Measurements from ENCODE around the gene KRTAP9-6. TPM values are rescaled to one million over a fixed set of nuclear protein-coding genes. Genes with fewer than 3 reads are reported as not detected.
"Not testable (repeated sequence)": the region's sequence is repeated elsewhere in the genome, so short reads cannot be mapped to it uniquely, and the experiment has no call there.

The KRTAP9-6 gene
- total and polyA plus RNA-seq, 2 donors (not counting 1 experiment from before 2014, with no cell fraction given), result not detected

GRCh38 chr17:41264599-41264998 is 579 bp upstream of the KRTAP9-6 start:
- H2AFZ ChIP-seq (ENCODE audit: low read length), result no peak overlapping the region
- TF ChIP-seq CTCF (conservative IDR thresholded peaks at IDR 0.05 in 1 of 2, IDR thresholded peaks at IDR 0.05 in 1 of 2; ENCODE audit: low read depth in 1 of 2, low read length in 2 of 2), result no peak
- TF ChIP-seq EZH2 (IDR thresholded peaks at IDR 0.05; ENCODE audit: low read length, missing control alignments), result no peak
- DNase-seq (ENCODE audit: low read depth in 2 of 2), result no peak

GRCh38 chr17:41267711-41268110 is 2.5 kb downstream of the KRTAP9-6 start:
- H3K4me1 ChIP-seq (ENCODE audit: control insufficient read depth, extremely low read depth, insufficient read depth, low read length), result no peaks in the 10 kb centered on the region
- TF ChIP-seq CTCF (conservative IDR thresholded peaks at IDR 0.05 in 1 of 2, IDR thresholded peaks at IDR 0.05 in 1 of 2; ENCODE audit: low read depth in 1 of 2, low read length in 2 of 2) (no peak), EZH2 (IDR thresholded peaks at IDR 0.05; ENCODE audit: low read length, missing control alignments) (no peak)

More at GRCh38 chr17:41264599-41264998, 579 bp upstream of the KRTAP9-6 start:
- H3K9me3 ChIP-seq (ENCODE audit: control insufficient read depth, insufficient read depth, low read depth, low read length), result no peaks in the 10 kb centered on the region
- H3K9ac ChIP-seq (ENCODE audit: insufficient read depth, low read length), result no peak overlapping the region
- no peak overlapping the region for H3K4me3 ChIP-seq (replicated peaks in 1 of 4; ENCODE audit: control extremely low read depth in 1 of 4, insufficient read depth in 1 of 4, low read depth in 3 of 4, low read length in 4 of 4)
- peaks cover 3% of the 10 kb centered on the region for H3K27me3 ChIP-seq (ENCODE audit: control insufficient read depth, insufficient read depth, low read length)
- H3K36me3 ChIP-seq (ENCODE audit: control insufficient read depth, insufficient read depth, low read length), result no peaks in the 10 kb centered on the region
- H3K27ac ChIP-seq (ENCODE audit: insufficient read depth, low read length), result no peak overlapping the region
- no peaks in the 10 kb centered on the region for H4K20me1 ChIP-seq (ENCODE audit: control insufficient read depth, extremely low read depth, insufficient read depth, low read length)
- H3K4me1 ChIP-seq (ENCODE audit: control insufficient read depth, extremely low read depth, insufficient read depth, low read length), result no peaks in the 10 kb centered on the region
- H3K4me2 ChIP-seq (ENCODE audit: extremely low read depth, insufficient read depth, low read length), result no peak overlapping the region
- H3K79me2 ChIP-seq (ENCODE audit: control insufficient read depth, insufficient read depth, low read length), result no peaks in the 10 kb centered on the region

GRCh38 chr17:41271323-41271722 is 6.1 kb downstream of the KRTAP9-6 start:
- not testable (repeated sequence) for H3K36me3 ChIP-seq (ENCODE audit: control insufficient read depth, insufficient read depth, low read length); H3K4me1 ChIP-seq (ENCODE audit: control insufficient read depth, extremely low read depth, insufficient read depth, low read length); H3K4me2 ChIP-seq (ENCODE audit: extremely low read depth, insufficient read depth, low read length); H3K9ac ChIP-seq (ENCODE audit: insufficient read depth, low read length); DNase-seq (ENCODE audit: low read depth in 2 of 2); H3K9me3 ChIP-seq (ENCODE audit: control insufficient read depth, insufficient read depth, low read depth, low read length); H4K20me1 ChIP-seq (ENCODE audit: control insufficient read depth, extremely low read depth, insufficient read depth, low read length); H3K27me3 ChIP-seq (ENCODE audit: control insufficient read depth, insufficient read depth, low read length); H2AFZ ChIP-seq (ENCODE audit: low read length); H3K4me3 ChIP-seq (replicated peaks in 1 of 4; ENCODE audit: control extremely low read depth in 1 of 4, insufficient read depth in 1 of 4, low read depth in 3 of 4, low read length in 4 of 4); H3K79me2 ChIP-seq (ENCODE audit: control insufficient read depth, insufficient read depth, low read length); H3K27ac ChIP-seq (ENCODE audit: insufficient read depth, low read length)

More at GRCh38 chr17:41267711-41268110, 2.5 kb downstream of the KRTAP9-6 start:
- Histone ChIP-seq H3K36me3 (ENCODE audit: control insufficient read depth, insufficient read depth, low read length) (no peaks in the 10 kb centered on the region), H3K4me2 (ENCODE audit: extremely low read depth, insufficient read depth, low read length) (no peak overlapping the region), H3K9me3 (ENCODE audit: control insufficient read depth, insufficient read depth, low read depth, low read length) (no peaks in the 10 kb centered on the region), H3K27me3 (ENCODE audit: control insufficient read depth, insufficient read depth, low read length) (peaks cover 3% of the 10 kb centered on the region), H3K9ac (ENCODE audit: insufficient read depth, low read length) (no peak overlapping the region), H3K4me3 (replicated peaks in 1 of 4; ENCODE audit: control extremely low read depth in 1 of 4, insufficient read depth in 1 of 4, low read depth in 3 of 4, low read length in 4 of 4) (no peak overlapping the region), H3K27ac (ENCODE audit: insufficient read depth, low read length) (no peak overlapping the region), H4K20me1 (ENCODE audit: control insufficient read depth, extremely low read depth, insufficient read depth, low read length) (no peaks in the 10 kb centered on the region), H2AFZ (ENCODE audit: low read length) (no peak overlapping the region), H3K79me2 (ENCODE audit: control insufficient read depth, insufficient read depth, low read length) (no peaks in the 10 kb centered on the region)
- no peak for DNase-seq (ENCODE audit: low read depth in 2 of 2)

Data from fibroblast of lung (primary cell).